Measurements from ENCODE around the gene PIK3AP1.

PIK3AP1 gene, protein sequence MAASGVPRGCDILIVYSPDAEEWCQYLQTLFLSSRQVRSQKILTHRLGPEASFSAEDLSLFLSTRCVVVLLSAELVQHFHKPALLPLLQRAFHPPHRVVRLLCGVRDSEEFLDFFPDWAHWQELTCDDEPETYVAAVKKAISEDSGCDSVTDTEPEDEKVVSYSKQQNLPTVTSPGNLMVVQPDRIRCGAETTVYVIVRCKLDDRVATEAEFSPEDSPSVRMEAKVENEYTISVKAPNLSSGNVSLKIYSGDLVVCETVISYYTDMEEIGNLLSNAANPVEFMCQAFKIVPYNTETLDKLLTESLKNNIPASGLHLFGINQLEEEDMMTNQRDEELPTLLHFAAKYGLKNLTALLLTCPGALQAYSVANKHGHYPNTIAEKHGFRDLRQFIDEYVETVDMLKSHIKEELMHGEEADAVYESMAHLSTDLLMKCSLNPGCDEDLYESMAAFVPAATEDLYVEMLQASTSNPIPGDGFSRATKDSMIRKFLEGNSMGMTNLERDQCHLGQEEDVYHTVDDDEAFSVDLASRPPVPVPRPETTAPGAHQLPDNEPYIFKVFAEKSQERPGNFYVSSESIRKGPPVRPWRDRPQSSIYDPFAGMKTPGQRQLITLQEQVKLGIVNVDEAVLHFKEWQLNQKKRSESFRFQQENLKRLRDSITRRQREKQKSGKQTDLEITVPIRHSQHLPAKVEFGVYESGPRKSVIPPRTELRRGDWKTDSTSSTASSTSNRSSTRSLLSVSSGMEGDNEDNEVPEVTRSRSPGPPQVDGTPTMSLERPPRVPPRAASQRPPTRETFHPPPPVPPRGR

DNA sequence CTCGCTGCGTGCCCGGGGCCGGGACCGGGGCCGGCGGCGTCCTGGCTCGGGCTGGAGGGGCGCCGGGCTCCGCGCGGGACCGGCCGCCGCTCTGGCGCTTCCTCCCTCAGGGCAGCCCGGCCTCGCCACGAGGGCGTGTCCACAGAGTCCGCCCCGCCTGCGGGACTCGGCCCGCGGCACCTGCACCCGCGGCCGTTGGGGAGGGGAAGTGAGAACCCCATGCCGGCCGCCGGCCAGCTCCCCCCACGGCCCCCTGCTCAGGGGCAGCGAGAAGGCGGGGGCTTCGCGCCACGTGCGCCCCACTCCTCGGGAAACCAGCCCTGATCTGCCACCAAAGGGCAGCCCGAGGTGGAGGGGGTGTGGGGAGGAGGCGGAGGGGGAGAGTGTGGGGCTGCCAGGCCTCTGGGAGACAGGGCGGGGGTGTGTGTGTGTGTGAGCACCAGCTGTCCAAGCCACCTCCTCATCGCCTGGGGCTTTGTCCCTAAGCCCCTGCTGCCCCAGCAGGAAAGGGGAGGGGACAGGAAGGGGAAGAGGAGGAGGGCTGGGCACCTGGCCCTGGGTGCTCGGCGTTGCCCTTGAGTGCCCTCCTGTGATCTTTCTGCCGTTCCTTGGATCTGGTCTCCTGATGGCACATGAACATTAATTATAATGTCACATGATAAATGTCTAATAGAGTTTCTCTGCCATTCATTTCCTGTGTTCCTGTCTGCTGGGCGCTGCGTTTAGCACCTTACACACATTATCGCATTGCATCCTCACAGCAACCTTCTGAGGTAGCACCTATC, at the start of gene PIK3AP1:
Gene PIK3AP1 (minus strand): TSS at position 93 of the 785 bp plus-strand sequence. CDS start 120 bp downstream, outside the sequence.
- TF ChIP-seq, protein P1, sequence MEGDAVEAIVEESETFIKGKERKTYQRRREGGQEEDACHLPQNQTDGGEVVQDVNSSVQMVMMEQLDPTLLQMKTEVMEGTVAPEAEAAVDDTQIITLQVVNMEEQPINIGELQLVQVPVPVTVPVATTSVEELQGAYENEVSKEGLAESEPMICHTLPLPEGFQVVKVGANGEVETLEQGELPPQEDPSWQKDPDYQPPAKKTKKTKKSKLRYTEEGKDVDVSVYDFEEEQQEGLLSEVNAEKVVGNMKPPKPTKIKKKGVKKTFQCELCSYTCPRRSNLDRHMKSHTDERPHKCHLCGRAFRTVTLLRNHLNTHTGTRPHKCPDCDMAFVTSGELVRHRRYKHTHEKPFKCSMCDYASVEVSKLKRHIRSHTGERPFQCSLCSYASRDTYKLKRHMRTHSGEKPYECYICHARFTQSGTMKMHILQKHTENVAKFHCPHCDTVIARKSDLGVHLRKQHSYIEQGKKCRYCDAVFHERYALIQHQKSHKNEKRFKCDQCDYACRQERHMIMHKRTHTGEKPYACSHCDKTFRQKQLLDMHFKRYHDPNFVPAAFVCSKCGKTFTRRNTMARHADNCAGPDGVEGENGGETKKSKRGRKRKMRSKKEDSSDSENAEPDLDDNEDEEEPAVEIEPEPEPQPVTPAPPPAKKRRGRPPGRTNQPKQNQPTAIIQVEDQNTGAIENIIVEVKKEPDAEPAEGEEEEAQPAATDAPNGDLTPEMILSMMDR (IDR thresholded peaks at IDR 0.05) = no peak
- H3K9me3 ChIP-seq = no peaks in the 10 kb centered on the region
- no peaks in the 10 kb centered on the region for H3K36me3 ChIP-seq
- peak within 1 kb of the TSS; percentile 85 to 91 for H3K4me3 ChIP-seq (ENCODE audit: low read depth in 1 of 2, low read length in 1 of 2)
- H3K27me3 ChIP-seq = no peaks in the 10 kb centered on the region
- H3K27ac ChIP-seq = peak within 1 kb of the TSS; percentile 92
- H3K4me1 ChIP-seq (ENCODE audit: control insufficient read depth in 1 of 2, insufficient read depth in 1 of 2, low read depth in 1 of 2, low read length in 1 of 2) = peaks cover 49 to 52% of the 10 kb centered on the region in 2 experiments

DNA sequence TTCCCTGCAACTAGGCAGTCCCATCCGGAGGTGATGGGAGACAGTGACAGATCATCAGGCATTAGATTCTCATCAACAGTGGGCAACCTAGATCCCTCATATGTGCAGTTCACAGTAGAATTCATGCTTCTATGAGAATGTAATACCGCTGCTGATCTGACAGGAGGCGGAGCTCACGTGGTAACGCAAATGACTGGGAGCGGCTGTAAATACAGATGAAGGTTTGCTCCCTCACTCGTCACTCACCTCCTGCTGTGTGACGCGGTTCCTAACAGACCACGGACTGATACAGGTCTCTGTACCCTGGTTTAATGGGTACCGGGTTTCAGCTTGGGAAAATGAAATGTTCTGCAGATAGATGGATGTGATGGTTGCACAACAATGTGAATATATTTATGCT, 47.8 kb upstream of the PIK3AP1 start:
- Histone ChIP-seq H3K4me3 (ENCODE audit: low read depth in 1 of 2, low read length in 1 of 2) (no peak overlapping the region), H3K36me3 (no peaks in the 10 kb centered on the region), H3K27me3 (no peaks in the 10 kb centered on the region), H3K4me1 (ENCODE audit: control insufficient read depth in 1 of 2, insufficient read depth in 1 of 2, low read depth in 1 of 2, low read length in 1 of 2) (peaks cover 16 to 17% of the 10 kb centered on the region in 2 experiments), H3K27ac (no peak overlapping the region), H3K9me3 (no peaks in the 10 kb centered on the region)
- TF ChIP-seq, protein P1 (IDR thresholded peaks at IDR 0.05) = no peak

DNA sequence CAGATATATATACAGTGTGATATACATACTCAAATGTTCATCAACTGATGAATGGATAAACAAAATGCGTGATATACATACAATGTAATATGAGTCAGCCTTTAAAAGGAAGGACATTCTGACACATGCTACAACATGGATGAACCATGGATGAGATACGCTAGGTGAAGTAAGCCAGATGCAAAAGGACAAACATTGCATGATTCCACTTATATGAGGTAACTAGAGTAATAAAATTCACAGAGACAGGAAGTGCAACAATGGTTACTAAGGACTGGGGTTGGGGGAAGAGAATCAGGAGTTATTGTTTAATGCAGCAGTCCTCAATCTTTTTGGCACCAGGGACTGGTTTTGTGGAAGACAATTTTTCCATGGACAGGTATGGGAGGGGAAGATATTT, 47.3 kb upstream of the PIK3AP1 start:
- Histone ChIP-seq H3K4me3 (ENCODE audit: low read depth in 1 of 2, low read length in 1 of 2) (no peak overlapping the region), H3K36me3 (no peaks in the 10 kb centered on the region), H3K9me3 (no peaks in the 10 kb centered on the region), H3K27me3 (no peaks in the 10 kb centered on the region), H3K27ac (no peak overlapping the region), H3K4me1 (ENCODE audit: control insufficient read depth in 1 of 2, insufficient read depth in 1 of 2, low read depth in 1 of 2, low read length in 1 of 2) (peaks cover 16 to 17% of the 10 kb centered on the region in 2 experiments)
- TF ChIP-seq, protein P1 (IDR thresholded peaks at IDR 0.05) = no peak

DNA sequence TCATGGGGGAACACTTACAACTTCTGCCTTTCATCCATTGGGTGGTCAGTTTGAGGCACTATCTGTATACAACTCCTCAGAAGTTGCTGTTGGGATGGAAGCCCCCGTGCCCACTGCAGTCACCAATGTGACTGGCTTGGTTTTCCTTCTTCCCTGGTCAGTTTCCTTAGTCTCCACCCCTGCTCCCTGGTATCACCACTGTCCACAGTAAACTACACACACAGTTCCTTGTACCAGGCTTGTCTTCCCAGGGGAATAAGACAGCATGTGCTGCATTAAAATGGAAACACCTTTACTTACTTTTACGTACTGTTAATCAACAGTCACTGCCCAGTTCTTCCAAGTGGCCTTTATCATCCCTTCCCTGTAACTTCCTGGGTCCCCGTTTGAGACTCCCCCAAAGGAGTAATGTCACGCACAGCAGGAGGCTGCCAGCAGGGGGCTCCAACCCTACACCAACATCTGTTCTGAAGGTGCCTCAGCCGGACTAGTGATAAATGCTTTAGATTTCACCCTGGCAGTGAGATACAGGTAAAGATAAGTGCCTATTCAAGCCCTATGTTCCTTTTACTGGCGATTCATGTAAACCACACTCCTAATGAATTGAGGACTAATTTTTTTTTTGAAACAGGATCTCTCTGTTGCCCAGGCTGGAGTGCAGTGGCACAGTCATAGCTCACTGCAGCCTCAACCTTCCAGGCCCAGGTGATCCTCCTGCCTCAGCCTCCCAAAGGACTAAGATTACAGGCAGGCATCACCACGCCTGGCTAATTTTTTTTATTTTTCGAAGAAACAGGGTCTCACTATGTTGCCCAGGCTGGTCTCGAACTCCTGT, 45.3 kb upstream of the PIK3AP1 start:
- TF ChIP-seq, protein P1 (IDR thresholded peaks at IDR 0.05) = peak; percentile 81
- Histone ChIP-seq H3K27me3 (no peaks in the 10 kb centered on the region), H3K36me3 (no peaks in the 10 kb centered on the region), H3K4me1 (ENCODE audit: control insufficient read depth in 1 of 2, insufficient read depth in 1 of 2, low read depth in 1 of 2, low read length in 1 of 2) (peaks cover 16 to 17% of the 10 kb centered on the region in 2 experiments), H3K4me3 (ENCODE audit: low read depth in 1 of 2, low read length in 1 of 2) (no peak overlapping the region), H3K9me3 (no peaks in the 10 kb centered on the region), H3K27ac (no peak overlapping the region)

Data from neutrophil (primary cell).